8988T (cell line): Measurements from ENCODE around the gene INSC.

Experiments
- DNase-seq: peaks from one replicate; pipeline ENCODE4 v3.0.0; 2011

INSC gene

DNA sequence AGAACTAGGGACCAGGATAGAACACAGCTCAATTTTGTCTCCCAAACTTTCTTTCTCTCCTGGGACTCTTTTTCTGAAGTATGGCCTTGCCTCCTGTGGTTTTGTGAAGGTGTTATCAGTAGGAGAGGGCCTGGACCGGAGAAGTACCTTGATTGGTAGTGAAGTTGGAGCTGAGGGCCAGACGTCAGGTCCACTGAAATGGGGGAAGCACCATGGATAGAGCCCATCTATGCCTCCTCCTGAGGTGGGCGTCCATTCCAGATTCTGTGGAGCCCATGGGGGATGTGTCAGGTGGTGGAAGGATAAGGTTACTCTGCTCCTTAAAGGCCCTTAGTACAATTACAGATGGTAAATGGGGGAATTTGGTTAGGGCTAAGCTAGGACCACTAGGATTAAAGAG, 109.7 kb downstream of the INSC start:
- DNase-seq = no peak

DNA sequence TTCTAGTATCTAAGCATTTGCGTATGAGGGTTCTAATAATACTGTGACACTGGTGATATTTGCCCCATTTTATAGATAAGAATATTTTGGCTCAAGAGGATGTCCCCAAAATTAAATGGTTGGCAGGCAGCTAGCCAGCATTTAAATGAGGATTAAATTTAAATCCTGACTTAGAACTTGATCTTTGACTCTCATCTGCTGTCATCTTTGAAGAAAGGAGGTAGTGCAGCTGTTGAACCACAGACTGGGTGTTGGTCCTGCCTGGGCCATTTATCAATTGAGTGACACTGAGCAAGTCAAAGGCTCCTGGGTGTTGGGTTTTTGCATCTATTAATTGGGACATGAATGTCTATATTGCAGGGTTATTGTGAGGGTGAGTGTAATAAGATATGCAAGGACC, 112.3 kb downstream of the INSC start:
- no peak for DNase-seq

DNA sequence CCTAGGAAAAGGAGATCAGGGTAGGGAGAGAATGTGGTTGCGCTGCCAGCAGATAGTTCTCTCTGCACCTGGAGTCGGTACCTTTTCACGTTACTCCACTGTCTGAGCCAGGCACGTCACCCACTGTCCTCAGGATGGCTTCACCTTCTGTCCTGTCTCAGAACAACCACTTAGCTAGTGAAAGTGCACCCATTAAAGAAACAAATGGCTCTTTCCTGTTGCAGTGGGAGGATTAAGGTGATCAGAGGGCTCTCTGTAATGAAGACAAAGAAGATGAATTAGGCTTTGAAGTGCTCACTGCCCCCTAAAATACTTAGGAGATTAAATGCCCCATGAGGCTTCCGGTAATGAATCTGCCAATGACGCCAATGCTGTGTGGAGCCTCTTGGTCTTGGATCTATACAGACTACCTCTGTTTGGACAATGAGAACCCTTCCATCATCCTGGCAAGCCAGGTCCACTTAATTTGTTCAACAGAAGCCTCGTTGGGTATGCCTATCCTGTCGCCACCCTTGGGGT, 113.7 kb downstream of the INSC start:
- no peak for DNase-seq

DNA sequence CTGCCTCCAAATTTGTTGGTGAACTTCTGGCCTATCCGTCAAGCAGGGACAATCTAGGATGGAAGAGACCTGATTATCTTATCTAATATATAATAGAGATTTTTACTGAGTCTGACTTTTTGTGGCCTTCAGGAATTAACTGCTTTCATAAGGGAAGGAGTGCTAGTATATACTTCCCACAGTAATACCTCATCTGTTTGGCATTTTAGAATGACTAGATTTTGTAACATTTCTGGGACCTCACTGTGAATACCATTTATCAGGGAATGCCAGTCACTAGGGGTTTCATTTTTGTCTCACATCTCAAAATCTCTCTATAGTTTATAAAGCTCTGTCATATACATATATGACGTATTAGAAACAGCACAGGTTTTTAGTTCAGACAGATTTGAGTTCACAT, 114.3 kb downstream of the INSC start:
- no peak for DNase-seq

- DNase-seq = no peak
Measured at GRCh38 chr11:15232496-15232895, 117.8 kb downstream of the INSC start.

DNA sequence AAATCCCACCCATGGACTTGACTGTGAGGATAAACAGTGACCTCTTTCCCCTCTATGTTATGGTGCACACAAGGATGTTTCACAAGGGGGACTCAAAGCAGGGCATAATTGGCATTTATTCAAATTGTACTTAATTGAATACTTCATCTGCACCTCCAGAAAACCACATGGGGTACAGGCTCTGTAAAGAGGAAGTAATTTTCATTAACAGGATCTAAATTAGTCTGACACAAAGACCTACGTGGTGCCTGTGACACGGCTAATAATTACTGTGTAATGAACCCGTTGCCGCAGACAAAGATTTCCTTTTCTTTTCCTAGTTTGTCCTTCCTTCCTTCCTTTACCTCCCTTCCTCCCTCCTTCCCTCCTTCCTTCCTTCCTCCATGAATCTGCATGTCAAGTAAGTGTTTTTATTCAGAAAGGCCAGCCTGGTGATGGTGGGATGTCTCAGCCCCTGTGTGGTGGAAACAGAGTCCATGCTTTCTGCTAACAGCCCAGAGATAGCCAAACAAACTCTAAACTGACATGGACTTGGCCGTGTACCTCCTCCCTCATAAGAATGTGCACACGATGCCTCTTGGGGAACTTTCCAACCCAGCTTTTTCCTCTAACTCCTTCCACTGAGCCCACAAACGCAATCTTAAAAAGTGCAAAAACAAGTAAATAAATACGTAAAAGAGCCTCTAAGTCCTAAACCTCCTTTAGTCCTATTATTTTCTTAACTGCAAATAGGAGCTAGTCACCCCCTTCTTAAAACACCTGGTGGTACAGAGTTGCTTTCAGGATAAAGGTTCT, 118.8 kb downstream of the INSC start:
- no peak for DNase-seq

DNA sequence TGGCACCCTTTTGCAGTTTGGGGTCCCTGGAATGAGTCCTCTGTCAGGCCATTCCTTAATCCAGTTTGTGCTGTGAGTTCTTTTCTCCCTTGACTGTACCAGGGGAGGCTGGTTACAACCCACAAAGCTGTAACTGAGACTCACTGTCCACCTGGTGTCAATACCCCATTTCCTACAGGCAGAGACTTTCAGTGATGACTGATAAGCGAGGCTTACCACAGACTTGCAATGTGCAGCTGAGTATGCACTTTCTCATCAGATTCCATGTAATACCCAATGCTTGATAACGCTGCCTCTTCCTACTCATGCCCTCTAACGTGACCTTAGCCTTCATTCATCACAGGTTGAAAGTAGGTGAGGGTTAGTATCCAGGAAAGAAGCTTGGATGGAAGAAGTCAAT, 120.1 kb downstream of the INSC start:
- no peak for DNase-seq

- DNase-seq = no peak
Measured at GRCh38 chr11:15236559-15236958, 121.8 kb downstream of the INSC start.

GRCh38 chr11:15238856-15239255, 124.1 kb downstream of the INSC start:
- no peak for DNase-seq

DNA sequence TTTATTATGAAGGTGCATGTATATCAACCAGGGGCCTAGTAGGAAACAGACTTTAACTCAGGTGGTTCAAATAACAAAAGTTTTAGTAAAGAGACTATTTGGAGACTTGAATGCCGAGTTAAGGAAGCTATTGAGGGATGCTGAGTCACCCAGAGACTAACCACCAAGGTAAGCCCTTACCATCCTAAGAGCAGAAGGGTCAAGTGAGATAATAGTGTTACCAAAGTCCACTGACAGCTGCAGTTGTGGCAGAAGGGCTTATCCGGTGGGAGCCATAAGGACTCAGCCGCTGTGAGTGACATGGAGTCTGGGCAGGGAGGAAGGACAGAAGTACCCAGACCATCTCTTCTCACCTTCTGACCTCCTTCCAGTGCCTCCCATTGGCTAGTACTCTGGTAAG, 134.0 kb downstream of the INSC start:
- DNase-seq = no peak

- DNase-seq = no peak
Measured at GRCh38 chr11:15258433-15259165, 143.9 kb downstream of the INSC start.

DNA sequence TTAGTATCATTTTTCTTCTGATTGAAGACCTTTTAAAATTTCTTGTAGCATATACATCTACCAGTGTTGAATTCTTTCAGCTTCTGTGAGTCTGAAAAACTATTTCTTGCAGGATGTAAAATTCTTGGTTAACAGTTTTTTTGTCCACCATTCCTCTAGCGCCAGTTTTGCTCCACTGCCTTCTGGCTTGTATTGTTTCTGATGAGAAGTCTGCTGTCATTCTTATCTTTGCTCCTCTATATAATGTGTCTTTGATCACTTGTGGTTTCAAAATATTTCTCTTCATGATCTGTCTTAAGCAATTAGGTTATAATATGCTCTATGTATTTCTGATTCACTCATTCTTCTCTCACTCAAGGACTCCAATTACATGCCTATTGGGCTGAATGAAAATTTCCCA, 152.3 kb downstream of the INSC start:
- no peak for DNase-seq

GRCh38 chr11:15268598-15268997, 153.9 kb downstream of the INSC start:
- no peak for DNase-seq

- no peak for DNase-seq
Measured at GRCh38 chr11:15275141-15275540, 160.4 kb downstream of the INSC start.

DNA sequence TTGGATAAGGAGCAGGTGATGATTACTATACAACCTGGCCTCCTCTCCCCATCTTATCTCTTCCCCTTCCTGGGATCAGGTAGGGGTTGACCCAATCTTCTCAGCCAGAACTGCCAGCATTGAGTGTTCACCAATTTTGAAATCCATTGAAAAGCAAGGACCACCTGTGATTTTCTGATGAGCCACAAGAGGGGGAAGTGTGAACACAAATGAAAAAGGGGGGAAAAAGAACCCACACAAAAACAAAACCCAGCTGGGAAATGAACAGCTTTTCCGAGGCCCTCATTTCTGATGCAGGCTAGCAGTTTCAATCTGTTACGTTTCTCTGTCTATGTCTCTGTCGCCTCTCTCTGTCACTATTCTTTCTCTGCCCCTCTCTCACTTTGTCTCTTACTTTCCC, 161.9 kb downstream of the INSC start:
- no peak for DNase-seq

DNA sequence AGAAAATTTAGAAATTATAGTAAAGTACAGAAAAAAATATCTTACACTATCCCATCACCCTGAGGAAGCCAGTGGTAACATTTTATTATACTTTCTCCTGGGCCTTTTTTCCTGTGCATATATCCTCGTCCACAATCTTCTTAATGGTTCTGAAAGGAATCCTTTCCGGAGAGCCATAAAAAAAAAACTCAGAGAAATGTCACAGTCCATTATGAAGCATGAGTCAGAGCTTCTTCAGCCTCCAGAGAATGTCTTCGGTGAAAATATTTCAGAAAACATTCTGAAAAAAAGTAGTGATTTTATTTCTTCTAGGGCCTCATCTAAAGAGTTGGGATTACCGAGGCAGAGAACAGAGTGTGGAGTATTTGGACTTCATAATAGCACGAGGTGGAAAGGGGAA, 163.4 kb downstream of the INSC start:
- no peak for DNase-seq

- no peak for DNase-seq
Measured at GRCh38 chr11:15280393-15280792, 165.7 kb downstream of the INSC start.

GRCh38 chr11:15282754-15283153, 168.0 kb downstream of the INSC start:
- no peak for DNase-seq

DNA sequence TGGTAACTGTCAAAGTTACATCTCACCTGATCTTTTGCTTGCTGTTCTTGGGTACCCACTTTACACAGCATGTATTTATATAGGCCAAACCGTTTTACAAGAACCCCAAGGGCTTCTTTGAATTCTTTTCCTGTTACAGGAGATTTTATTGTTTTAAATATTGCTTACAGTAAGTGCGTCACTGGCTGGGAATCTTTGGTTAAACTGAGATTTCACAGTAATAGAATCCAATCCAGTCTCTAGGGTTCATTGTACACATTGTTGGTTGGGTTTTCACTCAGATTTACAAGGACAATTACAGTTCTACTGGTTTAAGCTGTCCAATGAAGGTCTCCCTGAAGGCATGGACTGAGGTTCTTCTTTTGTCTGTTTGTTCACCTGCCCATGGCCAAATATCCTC, 171.7 kb downstream of the INSC start:
- no peak for DNase-seq

GRCh38 chr11:15288863-15289262, 174.1 kb downstream of the INSC start:
- DNase-seq = no peak

DNA sequence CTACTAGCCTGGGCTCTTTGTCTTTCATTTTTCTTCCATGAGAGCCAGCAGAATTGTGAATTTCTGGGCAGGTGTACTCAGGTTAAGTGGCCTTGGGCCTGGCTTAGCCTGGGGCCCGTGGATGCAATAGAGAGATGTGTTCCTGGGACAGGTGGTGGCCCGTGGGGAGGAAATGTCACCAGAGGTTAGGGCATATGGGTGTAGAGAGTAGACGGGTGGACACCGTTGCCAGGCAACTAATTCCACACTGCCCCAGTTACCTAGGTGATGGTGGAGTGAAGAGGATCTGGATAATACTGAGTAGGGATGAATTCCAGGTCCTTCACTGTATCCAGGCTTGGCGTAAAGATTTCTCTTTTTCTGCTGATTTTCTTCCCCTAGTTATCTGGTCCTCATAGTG, 175.0 kb downstream of the INSC start:
- no peak for DNase-seq

DNA sequence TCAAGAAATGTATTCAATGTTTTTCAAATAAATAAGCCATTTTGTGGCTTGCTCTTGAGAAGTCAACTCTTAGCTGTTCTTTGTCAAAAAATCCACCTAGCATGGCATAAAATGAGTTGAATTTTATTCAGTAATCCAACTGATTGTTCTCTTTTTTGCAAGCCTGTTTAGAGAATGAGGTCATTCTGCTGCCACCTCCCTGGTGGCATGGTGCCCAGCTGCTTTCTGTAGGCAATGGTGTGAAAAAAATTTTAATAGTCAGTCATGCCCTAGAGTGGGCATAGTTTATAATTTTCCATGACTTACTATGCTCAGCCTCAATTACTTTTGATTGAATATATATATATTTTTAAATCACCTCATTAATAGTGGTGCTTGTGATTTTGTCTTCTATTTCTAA, 177.2 kb downstream of the INSC start:
- no peak for DNase-seq

- no peak for DNase-seq
Measured at GRCh38 chr11:15293975-15294620, 179.4 kb downstream of the INSC start.

- DNase-seq = no peak
Measured at GRCh38 chr11:15295695-15296094, 181.0 kb downstream of the INSC start.
